Fibroblast of villous mesenchyme (primary cell): ENCODE results near the gene ADIPOQ. TPM values are rescaled to one million over a fixed set of nuclear protein-coding genes. Genes with fewer than 3 reads are reported as not detected.
A peak's percentile ranks its signal among the peaks of the same experiment; 100 is the strongest.
"Not testable (repeated sequence)": the region's sequence is repeated elsewhere in the genome, so short reads cannot be mapped to it uniquely, and the experiment has no call there.

Experiments used
- DNase-seq: peaks from one replicate; pipeline ENCODE4 v3.0.0-alpha.2; 2010; ENCODE audit warnings: low read depth
- H3K4me3 ChIP-seq: 2 replicates; pipeline ENCODE4 v1.5.1; 2011; ENCODE audit warnings: low read depth, mild to moderate bottlenecking, low read length
- total RNA-seq: library from RNA; depleted of rRNA; stranded (reverse); fragments of >200 nt; gene quantifications from 2 replicates; pipeline ENCODE4 v1.2.3, GENCODE V29; 2012
- TF ChIP-seq, protein P1 (sequence below): IDR thresholded peaks from 2 replicates; pipeline ENCODE4 v1.5.1; 2012; ENCODE audit warnings: low read depth, mild to moderate bottlenecking, low read length; ENCODE audit not compliant: insufficient read depth

ADIPOQ gene
- total RNA-seq, 1 donor, result not detected

- no peak overlapping the region for H3K4me3 ChIP-seq
- TF ChIP-seq, protein P1, sequence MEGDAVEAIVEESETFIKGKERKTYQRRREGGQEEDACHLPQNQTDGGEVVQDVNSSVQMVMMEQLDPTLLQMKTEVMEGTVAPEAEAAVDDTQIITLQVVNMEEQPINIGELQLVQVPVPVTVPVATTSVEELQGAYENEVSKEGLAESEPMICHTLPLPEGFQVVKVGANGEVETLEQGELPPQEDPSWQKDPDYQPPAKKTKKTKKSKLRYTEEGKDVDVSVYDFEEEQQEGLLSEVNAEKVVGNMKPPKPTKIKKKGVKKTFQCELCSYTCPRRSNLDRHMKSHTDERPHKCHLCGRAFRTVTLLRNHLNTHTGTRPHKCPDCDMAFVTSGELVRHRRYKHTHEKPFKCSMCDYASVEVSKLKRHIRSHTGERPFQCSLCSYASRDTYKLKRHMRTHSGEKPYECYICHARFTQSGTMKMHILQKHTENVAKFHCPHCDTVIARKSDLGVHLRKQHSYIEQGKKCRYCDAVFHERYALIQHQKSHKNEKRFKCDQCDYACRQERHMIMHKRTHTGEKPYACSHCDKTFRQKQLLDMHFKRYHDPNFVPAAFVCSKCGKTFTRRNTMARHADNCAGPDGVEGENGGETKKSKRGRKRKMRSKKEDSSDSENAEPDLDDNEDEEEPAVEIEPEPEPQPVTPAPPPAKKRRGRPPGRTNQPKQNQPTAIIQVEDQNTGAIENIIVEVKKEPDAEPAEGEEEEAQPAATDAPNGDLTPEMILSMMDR, result no peak
- DNase-seq, result no peak
These were observed 33.2 kb downstream of the ADIPOQ start for GRCh38 chr3:186875708-186876107.

DNA sequence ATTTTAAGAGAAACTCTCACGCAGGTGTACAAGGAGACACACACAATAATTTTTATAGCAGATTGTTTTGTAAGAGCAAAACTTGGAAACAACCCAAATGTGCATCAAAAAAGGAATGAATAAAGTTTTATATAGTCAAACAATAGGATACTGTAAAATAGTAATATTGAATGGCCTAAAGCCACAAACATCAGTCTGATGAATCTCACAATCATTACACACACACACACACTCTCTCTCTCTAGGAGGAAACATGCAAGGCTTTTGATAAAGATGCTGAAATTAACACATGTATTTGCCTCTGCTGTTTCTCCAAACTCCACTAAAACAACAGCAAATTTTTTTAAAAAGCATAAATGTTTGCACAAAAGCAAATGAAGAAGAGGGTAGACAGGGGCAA, 37.3 kb downstream of the ADIPOQ start:
- no peak for DNase-seq
- TF ChIP-seq, protein P1, result no peak
- H3K4me3 ChIP-seq, result no peak overlapping the region

- no peak overlapping the region for H3K4me3 ChIP-seq
- TF ChIP-seq, protein P1, result no peak
- DNase-seq, result no peak
These were observed 37.9 kb downstream of the ADIPOQ start for GRCh38 chr3:186880406-186880805.

DNA sequence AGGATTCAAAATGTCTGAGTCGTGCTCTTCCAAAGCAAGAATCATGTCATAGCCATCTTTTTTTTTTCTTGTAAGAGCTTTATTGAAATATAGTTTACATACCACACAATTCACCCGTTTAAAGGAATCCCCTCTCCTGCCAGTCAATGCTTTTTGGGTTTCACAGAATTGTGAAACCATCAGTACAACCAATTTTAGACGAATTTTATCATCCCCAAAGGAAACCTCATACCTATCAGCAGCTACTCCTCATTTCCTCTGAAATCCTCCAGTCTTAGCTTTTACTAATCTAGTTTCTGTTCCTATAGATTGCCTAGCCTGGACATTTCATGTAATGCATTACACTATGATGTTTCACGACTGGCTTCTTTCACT, 39.6 kb downstream of the ADIPOQ start:
- TF ChIP-seq, protein P1, result no peak
- H3K4me3 ChIP-seq, result no peak overlapping the region
- DNase-seq, result no peak

DNA sequence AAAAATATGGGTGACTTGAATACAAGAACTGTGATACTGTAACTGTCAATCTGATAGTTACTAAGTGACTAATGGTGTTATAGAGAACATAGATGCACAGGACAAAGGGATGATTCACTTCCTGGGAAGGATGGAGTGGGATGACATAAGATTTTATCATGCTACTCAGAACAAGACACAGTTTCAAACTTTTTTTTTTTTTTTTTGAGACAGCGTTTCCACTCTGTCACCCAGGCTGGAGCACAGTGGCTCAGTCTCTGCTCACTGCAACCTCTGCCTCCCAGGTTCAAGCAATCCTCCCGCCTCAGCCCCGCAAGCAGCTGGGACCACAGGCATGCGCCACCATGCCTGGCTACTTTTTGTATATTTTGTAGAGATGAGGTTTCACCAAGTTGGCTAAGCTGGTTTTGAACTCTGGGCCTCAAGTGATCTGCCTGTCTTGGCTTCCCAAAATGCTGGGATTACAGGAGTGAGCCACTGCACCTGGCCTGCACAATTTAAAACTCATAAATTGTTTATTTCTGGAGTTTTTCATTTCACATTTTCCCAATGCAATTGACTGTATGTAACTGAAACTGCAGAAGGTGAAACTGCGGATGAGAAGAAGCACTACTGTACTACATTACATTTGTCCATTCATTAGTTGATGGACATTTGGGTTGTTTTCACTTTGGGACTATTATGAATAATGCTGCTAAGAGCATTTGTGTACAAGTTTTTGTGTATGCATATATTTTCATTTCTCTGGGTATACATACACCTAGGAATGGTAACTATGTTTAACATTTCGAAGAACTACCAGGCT, 40.6 kb downstream of the ADIPOQ start:
- TF ChIP-seq, protein P1, result no peak
- DNase-seq, result peak; percentile 39
- H3K4me3 ChIP-seq, result no peak overlapping the region

DNA sequence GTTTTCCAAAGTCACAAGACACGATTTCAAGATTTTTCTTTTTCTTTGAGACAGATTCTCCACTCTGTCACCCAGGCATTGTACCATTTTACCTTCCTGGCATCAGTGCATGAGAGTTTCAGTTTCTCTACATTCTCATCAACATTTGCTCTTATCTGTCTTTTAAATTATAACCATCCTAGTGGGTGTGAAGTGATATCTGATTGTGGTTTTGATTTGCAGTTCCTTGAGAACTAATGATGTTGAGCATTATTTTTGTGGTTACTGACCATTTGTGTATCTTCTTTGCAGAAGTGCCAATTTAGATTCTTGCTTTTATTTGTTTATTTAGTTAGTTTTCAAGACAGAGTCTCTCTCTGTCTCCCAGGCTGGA, 41.2 kb downstream of the ADIPOQ start:
- no peak for DNase-seq
- H3K4me3 ChIP-seq, result no peak overlapping the region
- TF ChIP-seq, protein P1, result no peak

- DNase-seq, H3K4me3 ChIP-seq: not testable (repeated sequence)
These were observed 42.4 kb downstream of the ADIPOQ start for GRCh38 chr3:186884868-186885267.
